HPDE6-E6E7 (cell line): ENCODE data around the gene R3HDM4.

ENCODE experiments used
- DNase-seq: peaks from one replicate; pipeline ENCODE4 v3.0.0; 2011; ENCODE audit warnings: missing footprints; ENCODE audit errors: extremely low spot score

The R3HDM4 gene

DNA sequence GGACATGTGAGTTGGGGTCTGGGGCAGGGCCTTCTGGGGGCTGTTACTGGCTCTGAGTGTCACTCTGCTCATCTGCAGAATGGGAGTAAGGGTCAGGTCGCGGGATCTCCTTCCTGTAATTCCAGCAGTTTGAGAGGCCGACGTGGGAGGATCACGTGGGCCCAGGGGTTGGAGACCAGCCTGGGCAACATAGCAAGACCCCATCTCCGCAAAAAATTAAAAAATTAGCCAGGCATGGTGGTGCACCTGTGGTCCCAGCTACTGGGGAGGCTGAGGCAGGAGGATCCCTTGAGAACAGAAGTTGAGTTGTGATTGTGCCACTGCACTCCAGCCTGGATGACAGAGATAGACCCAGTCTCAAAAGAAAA is 16.9 kb upstream of the R3HDM4 start:
- DNase-seq = no peak

DNA sequence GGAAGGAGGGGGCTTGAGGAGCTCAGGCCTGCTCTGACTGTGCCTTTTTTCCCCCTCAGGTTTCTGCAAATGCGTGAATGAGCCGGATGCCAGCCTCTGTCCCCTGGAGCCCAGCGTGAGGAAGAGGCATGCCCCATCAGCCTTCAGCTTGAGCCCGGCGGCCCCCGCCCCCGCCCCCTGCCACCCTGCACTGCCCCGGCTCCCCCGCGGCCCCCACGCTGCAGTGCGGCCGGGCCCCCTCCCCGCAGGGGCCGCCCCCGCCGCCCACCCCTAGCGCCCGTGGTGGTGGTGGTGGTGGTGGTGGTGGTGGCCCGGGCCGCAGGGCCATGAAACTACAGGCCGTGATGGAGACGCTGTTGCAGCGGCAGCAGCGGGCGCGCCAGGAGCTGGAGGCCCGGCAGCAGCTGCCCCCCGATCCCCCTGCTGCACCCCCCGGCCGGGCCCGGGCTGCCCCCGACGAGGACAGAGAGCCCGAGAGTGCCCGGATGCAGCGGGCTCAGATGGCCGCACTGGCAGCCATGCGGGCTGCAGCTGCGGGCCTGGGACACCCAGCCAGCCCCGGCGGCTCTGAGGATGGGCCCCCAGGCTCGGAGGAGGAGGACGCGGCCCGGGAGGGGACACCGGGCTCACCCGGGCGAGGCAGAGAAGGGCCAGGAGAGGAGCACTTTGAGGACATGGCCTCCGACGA is 16.3 kb upstream of the R3HDM4 start:
- DNase-seq = no peak

DNA sequence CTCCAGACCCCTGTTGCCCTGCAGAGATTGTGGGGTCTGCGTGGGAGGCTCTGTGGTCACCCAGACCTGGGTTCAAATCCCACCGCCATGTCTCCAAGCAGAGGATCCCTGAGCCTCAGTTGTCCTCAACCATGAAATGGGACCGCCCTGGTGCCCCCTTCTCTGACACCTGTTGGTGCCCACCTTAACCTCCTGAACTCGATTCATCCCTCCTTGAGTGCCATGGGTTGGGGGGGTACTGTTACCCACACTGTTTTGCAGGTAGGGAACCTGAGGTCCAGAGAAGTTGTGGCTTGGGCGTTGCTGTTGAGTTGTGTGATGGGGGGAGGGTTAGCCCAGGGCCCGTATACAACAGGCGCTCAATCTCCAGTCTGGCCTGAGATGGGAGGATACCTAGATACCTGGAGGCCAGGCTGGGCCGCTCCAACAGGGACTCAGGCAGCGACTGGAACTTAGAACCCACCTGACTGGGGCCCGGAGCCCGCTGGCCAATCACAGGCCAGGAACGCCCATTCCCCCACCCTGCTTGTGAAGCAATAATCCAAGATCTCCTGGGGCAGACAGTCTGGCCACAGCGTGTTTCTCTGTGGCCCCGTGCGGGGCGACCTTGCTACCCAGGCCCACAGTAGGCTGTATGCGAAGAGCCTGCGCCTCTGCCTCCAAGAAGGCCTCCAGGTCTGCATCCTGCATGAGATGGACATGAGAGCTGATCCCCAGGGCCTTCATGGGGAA is 15.6 kb upstream of the R3HDM4 start:
- no peak for DNase-seq

DNA sequence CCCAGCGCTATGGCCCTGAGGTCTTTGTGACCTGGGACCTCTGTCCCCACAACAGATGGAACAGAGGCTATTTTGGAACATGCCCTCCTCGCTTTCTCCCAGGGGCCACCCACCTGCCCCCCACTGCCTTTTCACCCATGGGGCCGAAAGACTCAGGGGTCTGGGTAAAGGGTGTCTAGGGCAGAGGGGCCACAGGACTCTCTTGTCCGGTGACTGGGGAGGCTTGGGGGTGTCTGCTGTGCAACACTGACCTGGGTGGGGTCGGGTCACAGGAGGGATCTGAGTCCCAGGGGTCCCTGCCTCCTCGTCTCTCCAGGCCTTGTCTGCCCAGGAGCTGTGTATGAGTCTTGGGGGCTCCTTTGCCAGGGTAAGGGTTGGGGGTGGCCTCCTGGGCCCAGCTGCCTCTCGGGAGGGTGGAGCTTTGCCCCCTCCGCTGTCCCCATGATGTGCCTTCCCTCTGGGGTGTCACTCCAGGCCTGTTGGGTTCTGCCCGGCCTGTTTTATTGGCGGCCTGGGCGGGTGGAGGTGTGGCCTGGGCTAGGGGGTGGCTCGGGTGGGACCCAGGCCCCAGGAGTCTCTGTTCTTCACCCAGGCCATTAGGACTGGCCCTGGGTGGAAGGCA is 14.9 kb upstream of the R3HDM4 start:
- DNase-seq = no peak

DNA sequence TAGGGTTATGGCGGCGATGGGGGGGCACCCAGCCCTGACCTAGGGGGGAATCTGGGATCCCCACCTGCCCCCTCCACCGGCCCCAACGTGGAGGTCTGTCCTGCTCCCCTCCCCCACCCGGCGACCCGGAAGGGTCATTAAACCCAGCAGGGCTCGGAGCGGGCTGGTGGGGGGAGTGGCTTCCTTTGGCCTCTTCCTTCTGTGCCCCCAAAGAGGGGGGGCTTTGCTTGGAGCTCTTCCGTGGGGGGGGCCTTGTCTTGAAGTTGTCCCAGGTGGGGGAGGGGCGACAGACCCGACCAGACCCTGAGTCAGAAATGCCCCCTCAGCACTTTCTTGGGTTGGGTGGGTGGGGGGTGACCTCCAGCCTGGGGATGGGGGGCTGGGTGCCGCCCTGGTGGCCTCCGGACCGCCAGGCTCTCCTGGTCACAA is 14.3 kb upstream of the R3HDM4 start:
- DNase-seq = no peak

DNA sequence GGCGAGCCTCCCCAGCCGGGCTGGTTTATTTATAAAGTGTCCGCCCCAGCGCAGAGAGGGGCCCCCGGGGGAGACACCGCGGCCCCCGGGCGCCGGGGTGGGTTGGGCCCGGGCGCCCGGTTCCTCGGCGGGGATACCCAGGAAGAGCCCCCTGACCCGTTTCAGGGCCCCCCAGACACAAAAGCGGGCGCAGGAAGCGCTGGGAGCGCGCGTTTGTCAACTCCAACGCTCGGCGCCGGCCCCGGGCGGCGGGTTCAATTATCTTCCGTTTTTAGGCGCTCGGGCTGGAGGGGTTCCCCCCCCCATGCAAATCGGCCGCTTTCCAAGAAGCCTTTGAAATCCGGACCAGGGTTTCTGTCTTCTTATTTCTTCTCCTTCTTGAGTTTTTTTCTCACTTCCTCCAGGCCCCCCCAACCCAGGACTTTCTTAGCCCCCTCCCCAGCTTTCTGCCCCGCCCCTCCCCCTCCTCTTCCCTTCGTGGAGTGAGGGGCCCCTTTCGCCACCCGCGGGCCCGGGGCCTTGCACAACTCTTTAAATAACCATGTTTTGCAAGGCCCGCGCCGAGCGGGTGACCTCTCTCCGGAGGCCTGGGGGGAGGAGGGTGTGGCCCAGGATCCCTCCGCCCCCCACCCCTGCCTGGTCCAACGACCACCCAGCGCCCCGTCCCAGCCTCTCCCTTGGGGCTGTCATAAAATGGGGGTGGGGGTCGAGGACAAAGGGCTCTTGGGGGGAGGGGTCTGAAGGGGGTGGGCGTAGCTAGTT is 13.8 kb upstream of the R3HDM4 start:
- DNase-seq = no peak

DNA sequence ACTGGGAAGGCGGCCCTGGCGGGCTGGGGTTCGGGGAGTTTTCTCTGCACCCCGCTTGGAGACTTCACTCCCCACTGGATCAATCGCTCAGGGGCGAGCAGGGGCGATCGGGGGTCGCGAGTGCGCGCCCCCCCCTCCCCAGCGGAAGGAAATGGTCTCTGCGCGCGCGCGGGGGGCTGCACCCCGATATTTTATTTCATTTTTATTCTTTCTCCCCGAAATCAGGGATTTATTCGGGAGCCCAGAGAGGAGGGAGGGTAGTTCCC is 13.2 kb upstream of the R3HDM4 start:
- DNase-seq = no peak

DNA sequence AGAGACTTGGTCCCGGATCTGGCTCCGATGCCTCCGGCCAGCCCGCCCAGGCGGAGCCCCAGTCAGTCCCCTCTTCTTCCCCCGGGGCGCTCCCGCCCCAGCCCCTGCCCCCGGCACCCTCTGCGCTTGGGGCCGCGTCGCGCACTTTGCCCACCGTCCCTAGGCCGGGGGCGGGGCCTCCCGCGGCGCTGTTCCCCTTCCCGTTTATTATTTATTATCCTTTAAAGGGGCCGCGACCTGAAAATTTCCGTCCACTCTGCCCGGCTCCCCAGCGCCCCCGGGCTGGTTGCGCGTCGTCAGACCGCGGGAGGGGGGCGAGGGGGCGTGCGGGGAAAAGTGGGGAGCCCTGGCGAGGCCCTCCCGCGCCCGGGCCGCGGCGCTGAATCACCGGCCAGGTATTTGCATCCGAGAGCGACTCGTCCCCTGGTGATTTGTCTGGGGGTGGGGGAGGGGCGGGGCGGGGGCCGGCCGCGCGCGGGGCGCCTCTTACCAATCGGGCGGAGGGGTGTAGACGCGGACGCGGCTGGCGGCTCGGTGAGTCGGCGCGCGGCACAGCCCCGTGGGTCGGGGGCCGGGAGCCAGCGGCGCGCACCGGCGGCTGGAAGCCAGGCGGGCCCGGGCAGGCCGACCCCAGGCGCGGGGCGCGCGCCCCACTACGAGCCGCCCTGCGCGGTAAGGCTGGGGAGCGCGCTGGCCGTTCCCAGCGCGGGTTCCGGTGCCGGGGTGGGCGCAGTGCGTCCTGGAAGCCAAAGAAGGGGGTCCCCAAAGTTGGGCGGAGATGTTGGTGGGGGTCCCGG is 12.7 kb upstream of the R3HDM4 start, which contains the start of gene ARID3A:
Gene ARID3A (plus strand): TSS at position 510 of the 797 bp plus-strand sequence. CDS start 3,494 bp downstream, outside the sequence.
- DNase-seq = peak; percentile 69

DNA sequence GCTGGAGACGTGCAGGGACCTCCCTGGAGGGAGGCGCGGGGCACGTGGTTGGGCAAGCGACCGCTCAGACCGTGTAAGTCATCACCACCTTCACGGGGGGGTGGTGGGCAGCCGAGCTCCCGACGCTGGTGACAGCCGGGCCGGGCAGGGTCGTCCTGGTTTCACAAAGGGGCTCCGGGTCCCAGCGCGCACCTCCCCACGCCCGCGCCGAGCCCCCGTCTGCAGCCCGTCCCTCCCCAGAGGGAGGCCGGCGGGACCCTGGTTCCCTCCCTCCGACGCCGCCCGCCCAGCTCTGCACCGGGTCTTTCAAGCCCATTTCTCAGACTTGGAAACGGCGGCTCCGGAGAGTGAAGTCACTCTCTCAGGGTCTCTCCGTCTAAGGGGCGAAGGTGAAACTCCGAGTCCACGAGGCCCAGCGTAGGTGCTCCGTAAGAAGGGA is 12.1 kb upstream of the R3HDM4 start:
- DNase-seq = no peak

DNA sequence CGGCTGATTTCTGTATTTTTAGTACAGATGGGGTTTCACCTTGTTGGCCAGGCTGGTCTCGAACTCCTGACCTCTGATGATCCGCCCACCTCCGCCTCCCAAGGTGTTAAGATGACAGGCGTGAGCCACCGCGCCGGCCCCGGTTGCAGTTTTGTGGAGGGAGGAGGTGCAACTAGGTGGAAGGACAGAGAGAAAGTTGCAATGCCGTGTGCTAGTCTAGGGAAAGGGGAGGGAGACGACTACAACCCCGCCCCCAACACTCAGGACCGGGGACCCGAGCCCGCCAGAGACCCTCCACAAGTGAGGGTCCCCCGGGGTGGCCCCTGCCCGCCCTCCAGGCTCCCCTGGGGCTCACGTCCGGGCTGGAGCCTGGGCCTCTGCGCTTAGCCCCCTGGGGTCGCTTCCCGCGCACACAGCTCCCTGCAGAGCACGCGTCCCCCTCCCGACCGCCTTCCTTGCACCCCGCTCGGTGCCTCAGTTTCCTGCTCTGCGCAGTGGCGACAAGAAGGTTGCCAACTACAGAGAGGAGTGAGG is 11.6 kb upstream of the R3HDM4 start:
- DNase-seq = no peak

DNA sequence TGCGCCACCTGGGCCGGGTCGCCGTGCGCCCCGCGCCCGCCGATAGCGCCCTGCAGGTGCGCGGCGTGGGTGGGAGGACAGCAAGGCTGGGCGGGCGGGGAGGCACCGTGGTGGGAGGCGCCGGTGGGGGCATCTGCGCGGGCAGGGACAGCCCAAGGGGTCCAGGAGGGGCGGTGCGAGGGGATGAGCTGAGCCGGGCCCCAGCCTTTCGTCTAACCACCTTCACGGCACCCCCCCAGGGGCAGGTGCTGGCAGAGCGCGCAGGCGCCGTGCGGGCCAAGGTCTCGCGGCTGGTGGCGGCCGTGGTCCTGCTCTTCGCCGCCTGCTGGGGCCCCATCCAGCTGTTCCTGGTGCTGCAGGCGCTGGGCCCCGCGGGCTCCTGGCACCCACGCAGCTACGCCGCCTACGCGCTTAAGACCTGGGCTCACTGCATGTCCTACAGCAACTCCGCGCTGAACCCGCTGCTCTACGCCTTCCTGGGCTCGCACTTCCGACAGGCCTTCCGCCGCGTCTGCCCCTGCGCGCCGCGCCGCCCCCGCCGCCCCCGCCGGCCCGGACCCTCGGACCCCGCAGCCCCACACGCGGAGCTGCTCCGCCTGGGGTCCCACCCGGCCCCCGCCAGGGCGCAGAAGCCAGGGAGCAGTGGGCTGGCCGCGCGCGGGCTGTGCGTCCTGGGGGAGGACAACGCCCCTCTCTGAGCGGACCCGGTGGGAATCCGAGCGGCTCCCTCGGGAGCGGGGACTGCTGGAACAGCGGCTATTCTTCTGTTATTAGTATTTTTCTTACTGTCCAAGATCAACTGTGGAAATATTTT is 7.2 kb upstream of the R3HDM4 start:
- no peak for DNase-seq

DNA sequence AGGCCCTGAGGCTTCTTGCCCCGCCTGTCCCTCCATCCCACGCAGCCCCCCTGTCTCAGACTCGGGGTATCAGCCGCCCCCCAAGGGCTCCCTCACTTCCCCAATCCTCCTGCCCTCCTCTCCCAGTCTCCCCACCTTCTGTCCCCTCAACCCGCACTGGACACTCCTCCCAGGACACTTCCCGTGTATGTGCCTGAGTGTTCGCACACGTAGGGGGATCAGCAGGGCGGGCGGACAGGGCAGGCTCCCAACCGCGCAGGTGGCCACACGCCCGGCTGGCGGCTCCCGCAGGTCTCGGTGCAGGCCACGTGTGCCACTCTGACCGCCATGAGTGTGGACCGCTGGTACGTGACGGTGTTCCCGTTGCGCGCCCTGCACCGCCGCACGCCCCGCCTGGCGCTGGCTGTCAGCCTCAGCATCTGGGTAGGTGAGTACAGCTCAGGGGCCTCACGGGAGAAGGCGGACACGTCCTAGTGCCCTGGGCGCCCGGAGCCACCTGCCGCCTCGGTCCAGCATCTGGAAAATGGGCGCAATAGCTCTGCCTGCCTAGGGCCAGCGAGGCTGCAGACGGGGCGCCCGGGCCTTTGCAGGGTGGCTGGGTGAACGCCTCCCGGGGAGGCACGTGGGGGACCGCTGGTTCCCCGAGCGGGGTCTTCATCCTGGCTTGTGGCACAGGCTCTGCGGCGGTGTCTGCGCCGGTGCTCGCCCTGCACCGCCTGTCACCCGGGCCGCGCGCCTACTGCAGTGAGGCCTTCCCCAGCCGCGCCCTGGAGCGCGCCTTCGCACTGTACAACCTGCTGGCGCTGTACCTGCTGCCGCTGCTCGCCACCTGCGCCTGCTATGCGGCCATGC is 6.4 kb upstream of the R3HDM4 start:
- no peak for DNase-seq

DNA sequence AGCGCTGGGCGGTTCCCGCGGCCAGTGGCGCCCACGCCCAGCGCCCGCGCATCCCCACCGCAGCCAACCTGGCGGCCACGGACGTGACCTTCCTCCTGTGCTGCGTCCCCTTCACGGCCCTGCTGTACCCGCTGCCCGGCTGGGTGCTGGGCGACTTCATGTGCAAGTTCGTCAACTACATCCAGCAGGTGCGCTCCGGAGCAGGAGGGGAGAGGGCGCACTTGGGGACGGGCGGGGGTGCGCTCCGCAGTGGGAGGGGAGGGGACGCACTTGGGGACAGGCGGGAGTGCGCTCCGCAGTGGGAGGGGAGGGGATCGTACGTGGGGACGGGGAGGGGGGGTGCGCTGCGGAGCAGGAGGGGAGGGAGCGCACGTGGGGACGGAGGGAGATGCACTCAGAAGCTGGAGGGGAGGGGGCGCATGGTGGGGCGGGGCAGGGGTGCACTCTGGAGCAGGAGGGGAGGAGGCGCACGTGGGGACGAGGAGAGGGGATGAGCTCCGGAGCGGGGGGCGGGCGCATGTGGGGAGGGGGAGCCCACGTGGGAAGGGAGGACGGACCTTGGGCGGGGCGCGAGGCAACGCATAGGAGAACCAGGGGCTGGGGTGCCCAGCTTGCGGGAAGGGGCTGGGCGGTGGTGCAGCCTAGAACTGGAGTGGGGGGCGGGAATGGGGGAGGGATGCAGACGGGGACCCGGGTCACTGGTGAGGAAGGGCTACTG is 5.6 kb upstream of the R3HDM4 start:
- no peak for DNase-seq

DNA sequence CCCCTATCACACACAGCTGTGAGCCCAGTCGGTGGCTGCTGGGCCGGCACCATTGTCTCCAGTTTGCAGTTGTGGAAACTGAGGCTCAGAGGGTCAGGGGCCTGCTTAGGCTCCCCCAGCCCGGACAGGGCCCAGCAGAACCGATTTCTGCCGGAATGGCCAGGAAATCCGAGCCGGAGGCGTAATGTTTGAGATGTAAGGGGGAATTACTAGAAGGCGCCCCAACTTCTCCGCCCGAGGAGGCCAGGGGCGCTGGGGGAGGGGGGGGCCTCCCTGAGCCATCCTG is 5.1 kb upstream of the R3HDM4 start:
- DNase-seq = no peak

DNA sequence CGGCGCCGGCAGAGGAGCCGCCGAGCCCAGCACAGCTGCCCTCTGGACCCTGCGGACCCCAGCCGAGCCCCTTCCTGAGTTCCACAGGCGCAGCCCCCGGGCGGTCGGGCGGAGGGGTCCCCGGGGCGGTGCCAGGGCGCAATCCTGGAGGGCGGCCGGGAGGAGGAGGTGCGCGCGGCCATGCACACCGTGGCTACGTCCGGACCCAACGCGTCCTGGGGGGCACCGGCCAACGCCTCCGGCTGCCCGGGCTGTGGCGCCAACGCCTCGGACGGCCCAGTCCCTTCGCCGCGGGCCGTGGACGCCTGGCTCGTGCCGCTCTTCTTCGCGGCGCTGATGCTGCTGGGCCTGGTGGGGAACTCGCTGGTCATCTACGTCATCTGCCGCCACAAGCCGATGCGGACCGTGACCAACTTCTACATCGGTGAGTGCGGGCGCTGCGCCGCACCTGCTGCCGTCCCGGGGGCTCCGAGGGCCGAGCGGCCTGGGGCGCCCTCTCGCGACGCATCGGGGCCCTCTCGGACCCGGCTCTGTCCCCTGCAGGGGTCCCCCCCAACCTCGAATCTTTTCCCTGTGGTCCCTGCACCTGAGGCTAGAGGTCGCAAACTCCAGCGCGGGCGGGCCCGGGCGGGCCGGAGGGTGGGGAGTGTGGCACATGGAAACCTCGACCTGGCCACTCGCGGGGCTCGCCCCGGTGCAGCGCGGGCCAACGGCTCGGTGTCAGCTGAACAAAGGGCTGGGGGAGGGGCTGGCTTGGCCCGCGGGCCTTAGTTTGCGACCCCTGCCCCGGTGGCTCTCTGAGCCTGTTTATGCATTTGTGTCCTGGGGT is 4.5 kb upstream of the R3HDM4 start, which contains the start of gene KISS1R:
Gene KISS1R (plus strand): TSS at position 11 of the 829 bp plus-strand sequence. CDS start 170 bp downstream, at position 181.
- DNase-seq = no peak

DNA sequence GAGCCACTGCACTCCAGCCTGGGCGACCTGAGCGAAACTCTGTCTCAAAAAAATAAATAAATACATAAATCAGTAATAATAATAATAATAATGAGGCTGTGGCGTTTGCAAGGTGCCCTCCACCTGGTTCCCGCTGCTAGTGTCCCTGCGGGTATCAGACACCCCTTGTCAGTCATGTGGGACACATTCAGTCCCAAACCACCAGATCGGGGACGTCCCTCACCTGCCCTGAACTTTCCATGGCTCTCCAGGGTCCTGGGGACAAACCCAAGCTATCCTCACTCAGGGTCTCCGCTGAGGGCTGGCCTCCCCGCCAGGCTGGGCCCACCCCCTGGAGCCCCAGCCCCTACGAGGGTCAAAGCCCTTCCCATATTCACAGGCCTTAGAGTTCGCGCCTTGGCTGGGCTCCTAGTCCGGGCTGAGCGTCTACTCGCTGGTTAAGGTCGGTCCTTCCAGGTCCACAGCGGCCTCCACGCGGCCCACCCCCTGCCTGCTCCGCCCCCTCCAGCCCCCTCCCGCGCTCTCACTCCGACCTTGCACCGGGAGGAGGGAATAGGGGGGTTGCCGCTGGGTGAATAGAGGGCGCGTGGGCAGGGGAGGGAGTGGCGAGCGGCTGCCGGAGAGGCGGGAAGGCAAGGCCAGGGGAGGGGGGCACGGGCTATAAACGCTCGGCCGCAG is 3.8 kb upstream of the R3HDM4 start:
- DNase-seq = no peak
